HUDEP-2 (cell line): ENCODE results near the gene NDUFAF2.

Experiments used
- DNase-seq, 76 experiments: peaks; one replicate each; lab custom pipeline; 2025; ENCODE audit not compliant: unreplicated experiment in 76 of 76; lab: John Stamatoyannopoulos, UW

Gene NDUFAF2

GRCh38 chr5:61098251-61098995, 153.4 kb downstream of the NDUFAF2 start:
- peak in 48 of 76 experiments; percentile 2 to 57 (median 24) for DNase-seq

- peak in 3 of 76 experiments; percentile 5 to 16 (median 14) for DNase-seq
These were observed 155.4 kb downstream of the NDUFAF2 start for GRCh38 chr5:61100437-61100836.

GRCh38 chr5:61114441-61114840, 169.4 kb downstream of the NDUFAF2 start:
- no peak for DNase-seq

- no peak for DNase-seq
These were observed 171.0 kb downstream of the NDUFAF2 start for GRCh38 chr5:61115968-61116367.

GRCh38 chr5:61119066-61119465, 174.1 kb downstream of the NDUFAF2 start:
- no peak for DNase-seq

GRCh38 chr5:61120534-61120933, 175.5 kb downstream of the NDUFAF2 start:
- no peak for DNase-seq

- no peak for DNase-seq
These were observed 178.1 kb downstream of the NDUFAF2 start for GRCh38 chr5:61123145-61123544.

GRCh38 chr5:61130289-61130688, 185.3 kb downstream of the NDUFAF2 start:
- DNase-seq = no peak

- no peak for DNase-seq
These were observed 187.6 kb downstream of the NDUFAF2 start for GRCh38 chr5:61132559-61132958.

- no peak for DNase-seq
These were observed 192.8 kb downstream of the NDUFAF2 start for GRCh38 chr5:61137835-61138234.

- peak in 5 of 76 experiments; percentile 3 to 17 (median 14) for DNase-seq
These were observed 194.3 kb downstream of the NDUFAF2 start for GRCh38 chr5:61139094-61139873.

GRCh38 chr5:61139931-61140330, 194.9 kb downstream of the NDUFAF2 start:
- no peak for DNase-seq

GRCh38 chr5:61141801-61142200, 196.8 kb downstream of the NDUFAF2 start:
- no peak for DNase-seq

- no peak for DNase-seq
These were observed 197.4 kb downstream of the NDUFAF2 start for GRCh38 chr5:61142391-61142790.

- DNase-seq = no peak
These were observed 197.8 kb downstream of the NDUFAF2 start for GRCh38 chr5:61142811-61143210.

GRCh38 chr5:61148515-61148914, 203.5 kb downstream of the NDUFAF2 start:
- no peak for DNase-seq

- DNase-seq = no peak
These were observed 206.9 kb downstream of the NDUFAF2 start for GRCh38 chr5:61151893-61152292.

GRCh38 chr5:61159070-61159469, 214.1 kb downstream of the NDUFAF2 start:
- DNase-seq = no peak

- peak in 21 of 76 experiments; percentile 1 to 64 (median 28) for DNase-seq
These were observed 214.8 kb downstream of the NDUFAF2 start for GRCh38 chr5:61159836-61160235.

- peak in 1 of 76 experiments; percentile 1 for DNase-seq
These were observed 215.5 kb downstream of the NDUFAF2 start for GRCh38 chr5:61160497-61160896.

GRCh38 chr5:61162010-61162831, 217.2 kb downstream of the NDUFAF2 start, which contains the start of gene SMIM15:
TSS of gene SMIM15 (minus strand) at chr5:61162468. CDS start at chr5:61160171, 2,297 bp downstream.
- peak in 74 of 76 experiments; percentile 15 to 91 (median 66) for DNase-seq
